ENCODE results near the gene ZNF786.

DNA sequence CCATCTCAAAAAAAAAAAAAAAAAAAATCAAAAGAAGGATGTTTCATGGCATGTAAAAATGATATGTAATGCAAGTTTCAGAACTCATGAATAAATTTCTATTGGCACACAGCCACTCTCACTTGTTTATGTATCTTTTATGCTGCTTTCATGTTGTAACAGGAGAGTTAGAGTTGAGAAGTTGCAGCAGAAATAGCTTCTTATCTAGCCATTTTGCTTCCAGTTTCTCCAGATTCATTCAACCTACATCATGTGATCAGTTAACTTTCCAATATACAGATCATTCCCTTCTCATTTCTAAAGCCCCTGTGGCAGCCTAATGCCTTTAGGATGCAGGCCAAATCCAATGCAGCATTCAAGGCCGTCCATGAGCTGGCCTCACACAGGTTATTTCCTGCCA is 30.4 kb downstream of the ZNF786 start:
- no peak for TF ChIP-seq YY1 (IDR thresholded peaks at IDR 0.05; ENCODE audit: insufficient read depth, insufficient read length)
- no peak for TF ChIP-seq SUZ12 (IDR thresholded peaks at IDR 0.05; ENCODE audit: extremely low read depth, insufficient read depth, insufficient read length)
- TF ChIP-seq ZNF274 (IDR thresholded peaks at IDR 0.05; ENCODE audit: low read depth, low read length): no peak
